GM21619 (cell line): Measurements from ENCODE around the gene C5orf15.

Experiments
- ATAC-seq: cut with Tn5 transposase; IDR thresholded peaks from one replicate; pipeline ENCODE4 v1.9.1; 2021; ENCODE audit not compliant: unreplicated experiment

Gene C5orf15

DNA sequence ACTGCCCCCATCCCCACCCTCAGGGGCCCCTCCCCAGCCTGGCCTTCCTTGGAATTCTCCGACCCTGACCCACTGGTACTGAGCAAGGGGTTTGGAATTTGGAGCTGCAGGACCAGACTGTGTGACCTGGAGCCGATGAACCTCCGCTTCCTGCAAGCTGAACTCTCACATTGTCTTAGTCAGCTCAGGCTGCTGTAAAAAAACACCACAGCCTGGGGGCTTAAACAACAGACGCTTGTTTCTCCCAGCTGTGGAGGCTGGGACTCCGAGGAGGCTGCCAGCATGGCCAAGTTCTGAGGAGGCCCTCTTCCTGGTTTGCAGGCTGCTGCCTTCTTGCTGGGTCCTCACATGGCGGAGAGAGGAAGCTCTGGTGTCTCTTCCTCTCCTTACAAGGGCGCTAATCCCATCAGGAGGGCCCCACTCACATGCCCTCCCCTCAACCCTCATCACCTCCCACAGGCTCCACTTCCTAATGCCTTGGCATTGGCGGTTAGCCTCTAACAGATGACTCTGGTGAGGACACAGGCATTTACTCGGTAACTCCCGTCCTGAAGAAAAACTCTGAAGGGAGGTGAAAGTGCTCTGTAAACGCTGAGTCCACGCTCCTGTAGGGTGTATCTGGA lies 42.4 kb downstream of the C5orf15 start:
- no peak for ATAC-seq

GRCh38 chr5:133925269-133925668 lies 43.2 kb downstream of the C5orf15 start:
- no peak for ATAC-seq

GRCh38 chr5:133924221-133924920 lies 44.1 kb downstream of the C5orf15 start:
- no peak for ATAC-seq

- no peak for ATAC-seq
Observed at GRCh38 chr5:133921979-133922378, 46.4 kb downstream of the C5orf15 start.

DNA sequence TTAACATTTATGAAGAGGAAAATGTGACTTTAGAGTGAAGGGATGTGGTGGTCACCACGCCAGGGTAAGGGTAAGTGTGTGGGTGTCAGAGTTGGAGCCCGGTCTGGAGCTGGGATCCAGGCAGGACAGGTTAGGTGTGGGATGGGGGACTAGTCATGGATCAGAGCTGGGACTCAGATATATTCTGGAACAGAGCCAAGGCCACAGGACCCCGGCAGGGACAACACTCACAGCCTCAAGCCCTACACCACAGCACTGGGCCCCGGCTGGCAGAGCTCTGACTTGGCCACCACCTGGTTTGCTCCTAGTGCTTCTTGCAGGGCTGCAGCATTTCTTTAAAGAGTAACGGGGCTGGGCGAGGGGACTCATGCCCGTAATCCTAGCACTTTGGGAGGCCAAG lies 47.4 kb downstream of the C5orf15 start:
- ATAC-seq = no peak

DNA sequence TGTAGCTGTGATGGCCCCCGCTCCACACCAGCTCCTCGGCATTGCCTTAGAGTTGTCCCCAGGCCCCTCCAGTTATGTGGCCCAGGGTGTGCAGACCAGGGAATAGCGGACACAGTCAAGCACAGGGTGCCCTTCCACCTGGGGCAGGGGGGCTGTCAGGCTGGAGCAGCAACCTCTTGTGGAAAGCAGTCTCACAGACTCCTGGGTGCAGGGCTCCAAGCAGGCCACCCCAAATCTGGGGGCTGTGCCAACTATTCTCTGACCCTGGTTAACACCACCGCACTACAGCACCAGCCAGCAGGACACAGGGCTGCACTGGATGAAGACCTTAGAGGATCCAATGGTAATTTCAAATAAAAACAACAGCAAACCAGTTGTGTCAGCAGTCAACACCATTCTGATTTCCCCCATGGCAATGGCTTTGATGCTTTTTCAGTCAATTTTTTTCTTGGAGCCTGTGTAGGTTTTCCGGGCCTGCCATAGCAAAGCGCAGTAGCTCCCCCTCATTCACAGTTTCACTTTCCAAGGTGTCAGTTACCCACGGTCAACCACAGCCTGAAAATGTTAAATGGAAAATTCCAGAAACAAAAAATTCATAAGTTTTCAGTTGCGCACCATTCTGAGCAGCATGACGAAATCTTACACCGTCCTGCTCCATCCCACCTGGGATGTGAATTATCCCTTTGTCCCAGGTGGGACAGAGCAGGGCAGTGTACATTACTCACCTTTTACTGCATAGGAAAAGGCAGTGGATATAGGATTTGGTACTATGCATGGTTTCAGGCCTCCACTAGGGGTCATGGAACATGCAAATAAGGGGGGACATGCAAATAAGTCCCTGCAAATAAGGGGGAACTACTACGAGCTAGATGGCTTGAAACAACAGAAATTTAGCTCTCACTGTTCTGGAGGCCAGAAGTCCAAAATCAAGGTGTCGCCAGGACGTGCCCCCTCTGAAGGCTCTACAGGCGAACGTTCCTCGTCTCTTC lies 49.0 kb downstream of the C5orf15 start:
- no peak for ATAC-seq

DNA sequence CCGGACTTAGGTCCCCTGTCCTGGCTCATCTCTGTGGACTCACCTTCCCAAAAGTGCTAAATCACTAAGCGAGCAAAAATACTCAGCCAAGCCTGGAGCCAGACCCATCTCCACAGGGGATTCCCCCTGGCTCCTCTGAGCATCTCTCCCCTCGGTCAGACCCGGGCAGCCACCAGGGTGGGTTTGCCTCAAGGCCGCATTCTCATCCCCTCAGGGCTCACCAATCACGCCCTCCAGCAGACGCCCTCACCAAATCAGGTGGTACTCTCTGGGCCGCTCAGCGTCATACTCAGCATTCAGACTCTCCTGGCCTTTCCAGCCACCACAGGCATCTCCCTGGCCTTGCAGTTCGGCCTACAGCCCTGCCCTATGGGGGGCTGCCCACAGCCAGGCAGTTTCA lies 49.7 kb downstream of the C5orf15 start:
- no peak for ATAC-seq

DNA sequence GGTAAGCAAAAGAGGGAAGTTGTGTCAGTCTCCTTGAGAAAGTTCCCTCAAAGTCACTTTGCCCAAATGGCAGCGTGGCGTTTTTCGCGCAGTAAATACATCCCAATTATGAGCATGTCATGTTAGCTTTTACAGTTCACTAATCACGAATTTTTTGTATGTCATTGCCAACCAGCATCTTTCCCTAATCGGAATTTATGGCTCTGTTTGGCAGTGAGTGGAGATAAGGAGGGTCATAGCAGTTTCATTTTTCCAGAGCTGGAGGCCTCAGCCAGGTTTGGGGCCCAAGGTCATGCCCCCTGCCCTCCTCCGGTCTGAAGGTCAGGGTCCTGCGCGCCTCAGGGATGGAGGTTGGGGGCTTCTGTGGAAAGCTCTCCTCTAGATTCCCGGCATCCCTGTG lies 50.1 kb downstream of the C5orf15 start:
- no peak for ATAC-seq

- no peak for ATAC-seq
Observed at GRCh38 chr5:133917785-133918184, 50.6 kb downstream of the C5orf15 start.

DNA sequence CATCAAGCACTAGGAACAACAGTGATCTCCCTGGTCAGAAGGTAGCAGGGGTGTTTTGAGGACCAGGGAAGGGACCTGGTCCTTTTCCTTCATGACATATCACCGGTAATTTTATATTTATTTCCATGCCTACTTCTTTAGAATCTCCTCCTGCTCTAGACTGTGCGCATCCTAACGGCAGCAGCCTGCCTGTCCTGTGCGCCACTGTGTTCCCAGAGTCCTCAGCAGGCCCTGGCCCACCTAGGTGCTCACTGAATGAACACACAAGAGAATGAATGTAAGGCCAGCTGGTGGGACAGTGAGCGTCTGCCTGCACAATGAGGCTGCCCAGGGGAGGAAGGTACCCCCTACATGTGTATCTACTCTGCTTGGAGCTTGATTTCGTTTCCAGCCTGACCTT lies 51.5 kb downstream of the C5orf15 start:
- ATAC-seq = no peak

- no peak for ATAC-seq
Observed at GRCh38 chr5:133916479-133916878, 51.9 kb downstream of the C5orf15 start.

DNA sequence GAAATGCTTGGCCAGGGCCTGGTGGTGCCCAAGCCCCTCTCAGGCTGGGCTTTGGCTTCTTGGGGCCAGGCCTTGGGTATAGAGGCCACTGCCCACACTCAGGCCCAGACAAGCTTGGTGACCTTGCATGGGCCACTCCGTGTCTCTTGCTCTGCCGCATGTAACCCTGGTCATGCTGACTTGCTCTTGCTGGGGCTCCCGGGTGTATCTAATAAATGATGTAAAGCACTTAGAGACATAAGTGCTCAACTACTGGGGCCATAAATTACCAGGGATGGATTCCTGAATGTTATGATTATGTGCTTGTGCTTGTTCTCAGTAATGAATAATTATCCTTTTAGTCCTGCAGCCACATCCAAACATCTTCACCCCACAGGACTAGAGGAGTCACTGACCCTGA lies 54.0 kb downstream of the C5orf15 start:
- no peak for ATAC-seq

GRCh38 chr5:133913413-133914155 lies 54.8 kb downstream of the C5orf15 start:
- ATAC-seq = no peak

GRCh38 chr5:133912951-133913350 lies 55.5 kb downstream of the C5orf15 start:
- ATAC-seq = no peak

GRCh38 chr5:133910571-133910970 lies 57.9 kb downstream of the C5orf15 start:
- no peak for ATAC-seq

DNA sequence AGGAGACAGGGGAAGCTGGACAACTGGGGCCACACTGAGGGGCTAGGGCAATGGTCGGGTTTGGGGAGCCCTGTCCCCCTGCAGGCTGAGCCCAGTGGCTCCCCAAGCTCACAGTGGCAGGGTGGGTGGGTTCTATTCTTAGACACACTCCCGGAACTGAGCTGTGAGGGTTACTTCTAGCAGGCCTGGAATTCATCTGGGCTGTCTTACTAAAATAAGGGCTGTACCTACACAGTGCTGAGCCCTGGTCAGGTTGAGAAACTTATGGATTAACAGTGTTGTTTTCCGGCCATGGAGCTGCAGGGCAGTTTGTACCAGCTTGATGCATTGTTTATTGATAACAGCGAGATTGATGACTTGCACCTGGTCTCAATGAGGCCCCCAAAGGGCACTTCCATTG lies 58.8 kb downstream of the C5orf15 start:
- no peak for ATAC-seq

GRCh38 chr5:133907075-133907474 lies 61.4 kb downstream of the C5orf15 start:
- ATAC-seq = no peak

- no peak for ATAC-seq
Observed at GRCh38 chr5:133906303-133906702, 62.1 kb downstream of the C5orf15 start.
